GM12878 (cell line): ENCODE data around the gene LRRC61. TPM values are rescaled to one million over a fixed set of nuclear protein-coding genes. Genes with fewer than 3 reads are reported as not detected.

Source experiments
- ATAC-seq: fragments of 200-7000 bp; cut with Tn5 transposase; 3 replicates; pipeline ENCODE4 v1.9.1; 2020; ENCODE audit warnings: mild to moderate bottlenecking, moderate library complexity
- BruUV-seq: library from RNA; stranded (reverse); fragments of 400-500 nt; replicated peaks from 2 replicates; lab custom pipeline; 2021; lab: Mats Ljungman, UMichigan
- CTCF ChIA-PET: fragments of 300-600 bp; sonication (Branson Sonifier 250); formaldehyde crosslinking; extraction: SDS; loops from one replicate; lab custom pipeline; 2021; ENCODE audit warnings: inconsistent platforms; lab: Yijun Ruan, JAX
- POLR2A ChIA-PET: fragments of 350-600 bp; formaldehyde crosslinking; extraction: SDS; loops from one replicate; lab custom pipeline; 2021; ENCODE audit warnings: inconsistent platforms; lab: Charles Lee
- RAD21 ChIA-PET: fragments of 300-600 bp; sonication (Branson Sonifier 250); formaldehyde crosslinking; loops from one replicate; lab custom pipeline; 2023; ENCODE audit warnings: antibody characterized with exemption; ENCODE audit not compliant: unreplicated experiment; lab: Charles Lee
- SMC1A ChIA-PET: fragments of 300-600 bp; sonication (Branson Sonifier 250); formaldehyde crosslinking; loops from one replicate; lab custom pipeline; 2023; ENCODE audit not compliant: unreplicated experiment, uncharacterized antibody; lab: Charles Lee
- DNase-seq: peaks from one replicate; pipeline ENCODE4 v3.0.0-alpha.2; 2011; ENCODE audit warnings: low read depth, low spot score
- FAIRE-seq: peaks from 3 replicates; lab custom pipeline; 2011; peaks lifted over from hg19 to GRCh38; lab: Jason Lieb, UNC
- H2AFZ ChIP-seq: 2 replicates; pipeline ENCODE4 v1.6.0; 2011; ENCODE audit warnings: low read depth, low read length, control low read depth; ENCODE audit not compliant: control insufficient read depth
- H3K27ac ChIP-seq: 2 replicates; pipeline ENCODE4 v1.5.1; 2011; ENCODE audit warnings: control low read depth; ENCODE audit not compliant: control insufficient read depth, insufficient read depth
- H3K27me3 ChIP-seq, 2 experiments: replicated peaks in 1 of 2; 2 replicates each; pipeline versions ENCODE4 v1.6.0 to v1.6.1; 2011; ENCODE audit warnings: low read length in 1 of 2; ENCODE audit not compliant: control insufficient read depth in 2 of 2, insufficient read depth in 2 of 2
- H3K36me3 ChIP-seq, 2 experiments: 2 replicates each; pipeline ENCODE4 v1.5.1; 2011; ENCODE audit warnings: low read length in 1 of 2; ENCODE audit not compliant: control insufficient read depth in 2 of 2, insufficient read depth in 2 of 2
- H3K4me1 ChIP-seq: 2 replicates; pipeline ENCODE4 v1.6.1; 2011; ENCODE audit warnings: mild to moderate bottlenecking, low read length, moderate library complexity, mixed read lengths; ENCODE audit not compliant: control insufficient read depth, insufficient read depth
- H3K4me2 ChIP-seq: 2 replicates; pipeline ENCODE4 v1.6.0; 2011; ENCODE audit warnings: control low read depth; ENCODE audit not compliant: control insufficient read depth, insufficient read depth
- H3K4me3 ChIP-seq: fragments of 200-600 bp; sonication (generic); 2 replicates; pipeline ENCODE4 v1.5.1; 2016
- H3K79me2 ChIP-seq: 2 replicates; pipeline ENCODE4 v1.6.0; 2011; ENCODE audit warnings: low read length; ENCODE audit not compliant: control insufficient read depth, insufficient read depth
- H3K9ac ChIP-seq: 2 replicates; pipeline ENCODE4 v1.8.0; 2011; ENCODE audit warnings: low read length, control low read depth, mixed read lengths; ENCODE audit not compliant: control insufficient read depth, insufficient read depth
- H3K9me3 ChIP-seq: replicated peaks from 3 replicates; pipeline ENCODE4 v1.5.1; 2011; ENCODE audit warnings: mild to moderate bottlenecking, low read length; ENCODE audit not compliant: control insufficient read depth, insufficient read depth
- H4K20me1 ChIP-seq: 2 replicates; pipeline ENCODE4 v1.6.0; 2011; ENCODE audit not compliant: control insufficient read depth, insufficient read depth
- BCL11A ChIP-seq: IDR thresholded peaks from 2 replicates; pipeline ENCODE4 v1.6.1; 2011; ENCODE audit warnings: low read depth, low read length
- CBX5 ChIP-seq: sonication (generic); IDR thresholded peaks from 2 replicates; pipeline ENCODE4 v1.6.1; 2016; ENCODE audit warnings: low read depth, moderate library complexity, mild to moderate bottlenecking, inconsistent platforms
- CEBPB ChIP-seq, 2 experiments: fragments of 150-350 bp in 1 of 2; IDR thresholded peaks; 2 replicates each; pipeline ENCODE4 v1.6.1; 2012 to 2014; ENCODE audit warnings: low read depth in 2 of 2, low read length in 2 of 2, borderline replicate concordance in 1 of 2, inconsistent platforms in 1 of 2
- CREM ChIP-seq: IDR thresholded peaks from 2 replicates; pipeline ENCODE4 v1.6.1; 2014; ENCODE audit warnings: antibody characterized with exemption, low read depth
- GATAD2B ChIP-seq: fragments of 450-650 bp; conservative IDR thresholded peaks from 2 replicates; pipeline ENCODE4 v1.6.1; 2017; ENCODE audit warnings: low read depth, mild to moderate bottlenecking, moderate library complexity
- MTA3 ChIP-seq: IDR thresholded peaks from 2 replicates; pipeline ENCODE4 v1.6.1; 2012; ENCODE audit warnings: low read length, inconsistent platforms, borderline replicate concordance
- NFXL1 ChIP-seq: fragments of 450-650 bp; IDR thresholded peaks from 2 replicates; pipeline ENCODE4 v1.6.1; 2017; ENCODE audit warnings: antibody characterized with exemption, mild to moderate bottlenecking, borderline replicate concordance
- NR2C2 ChIP-seq: IDR thresholded peaks from 2 replicates; pipeline ENCODE4 v1.6.1; 2011; ENCODE audit warnings: borderline replicate concordance, low read depth; ENCODE audit not compliant: control insufficient read depth, insufficient read length
- NR2F1 ChIP-seq: fragments of 450-650 bp; conservative IDR thresholded peaks from 2 replicates; pipeline ENCODE4 v1.6.1; 2017; ENCODE audit warnings: mild to moderate bottlenecking
- RAD21 ChIP-seq: IDR thresholded peaks from 2 replicates; pipeline ENCODE4 v1.6.1; 2011; ENCODE audit warnings: mild to moderate bottlenecking, low read depth, low read length, moderate library complexity; ENCODE audit not compliant: insufficient read depth
- RUNX3 ChIP-seq: IDR thresholded peaks from 2 replicates; pipeline ENCODE4 v1.6.1; 2012; ENCODE audit warnings: low read length, inconsistent platforms
- SIN3A ChIP-seq: IDR thresholded peaks from 2 replicates; pipeline ENCODE4 v1.6.1; 2012; ENCODE audit warnings: low read depth, low read length, improper control_type of control experiment
- SREBF1 ChIP-seq: IDR thresholded peaks from 2 replicates; pipeline ENCODE4 v1.6.1; 2012; ENCODE audit warnings: mild to moderate bottlenecking, low read length
- WGBS: methylation state at CpG from one replicate; pipeline ENCODE4 v1.1.6; 2016; ENCODE audit warnings: low lambda C conversion rate; ENCODE audit not compliant: insufficient replicate concordance, insufficient coverage; ENCODE audit errors: missing lambda C conversion rate; 5-methylcytosine and 5-hydroxymethylcytosine counted together
- in situ Hi-C: fragments of 300-500 bp; cut with MboI; formaldehyde crosslinking; loops from 9 replicates; pipeline ENCODE4 v1.14.3; 2018; ENCODE audit warnings: mixed read lengths
- intact Hi-C: fragments of 100-400 bp; cut with micrococcal nuclease; formaldehyde crosslinking; loops from one replicate; pipeline ENCODE4 v1.14.2; 2022; ENCODE audit not compliant: unreplicated experiment
- polyA plus RNA-seq, 11 experiments: library from polyadenylated mRNA; depleted of rRNA in 4 of 11; unstranded in 6 of 11; stranded (reverse) in 5 of 11; fragments of >200 nt; fragmentation: Nextera tagmentation in 4 of 11; fragmentation: Illumina TruSeq in 1 of 11; extraction: Ambion mirVana in 4 of 11; extraction: Trizol in 1 of 11; gene quantifications; 1 replicate in 1 of 11; 2 replicates in 10 of 11; pipeline versions ENCODE4 v1.2.1 to v1.2.3, GENCODE V29; 2011 to 2016; ENCODE audit warnings: inconsistent platforms in 2 of 11, missing spikeins in 2 of 11, low read depth in 1 of 11
- total RNA-seq, 4 experiments: library from RNA; depleted of rRNA in 3 of 4; stranded (reverse); fragments of >200 nt in 3 of 4; fragmentation: Illumina TruSeq in 1 of 4; extraction: Trizol in 1 of 4; gene quantifications; 2 replicates each; pipeline versions ENCODE4 v1.2.1 to v1.2.3, GENCODE V29; 2013 to 2021
- TF ChIP-seq, protein P1 (sequence below): IDR thresholded peaks from 2 replicates; pipeline ENCODE4 v1.6.1; 2012; ENCODE audit warnings: improper control_type of control experiment, low read depth, low read length; ENCODE audit not compliant: insufficient replicate concordance
- TF ChIP-seq, protein P2 (sequence below): IDR thresholded peaks from 2 replicates; pipeline ENCODE4 v1.6.1; 2011; ENCODE audit warnings: low read depth, mild to moderate bottlenecking, low read length, moderate library complexity, borderline replicate concordance; ENCODE audit errors: extremely low read depth

Gene LRRC61
- total and polyA plus RNA-seq, 10 of the 15 experiments (the other 5 are each of a cell fraction or from before 2014, with no cell fraction given): 1.4 to 54.2 (median 21.8) TPM

DNA sequence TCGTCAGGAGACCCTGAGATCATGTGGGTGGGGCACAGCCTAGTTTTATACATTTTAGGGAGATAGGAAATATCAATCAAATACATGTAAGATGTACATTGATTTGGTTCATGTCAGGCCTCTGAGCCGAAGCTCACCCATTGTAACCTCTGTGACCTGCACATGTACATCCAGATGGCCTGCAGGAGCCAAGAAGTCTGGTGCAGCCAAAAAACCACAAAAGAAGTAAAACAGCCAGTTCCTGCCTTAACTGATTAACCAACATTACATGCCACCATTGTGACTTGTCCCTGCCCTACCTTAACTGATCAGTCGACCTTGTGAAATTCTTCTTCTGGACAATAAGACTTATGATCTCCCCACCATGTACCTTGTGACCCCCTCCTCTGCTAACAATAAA is 16.0 kb upstream of the LRRC61 start:
- H4K20me1 ChIP-seq: no peaks in the 10 kb centered on the region
- no peak overlapping the region for H3K4me3 ChIP-seq
- no peaks in the 10 kb centered on the region for H3K79me2 ChIP-seq
- no peak for ATAC-seq
- H2AFZ ChIP-seq: no peak overlapping the region
- TF ChIP-seq NFXL1 (no peak), NR2C2 (no peak), RUNX3 (0 out of 2 replicates have a peak, but pooled peaks have one; percentile 10), CBX5 (no peak)
- TF ChIP-seq, all 136 proteins: peak for 1
- BruUV-seq: no TSS peak
- ChIA-PET POLR2A (no interaction called here), RAD21 (no interaction called here), CTCF (no interaction called here), SMC1A (no interaction called here)
- Histone ChIP-seq H3K27me3 (no peaks in the 10 kb centered on the region), H3K4me1 (no peaks in the 10 kb centered on the region), H3K4me2 (no peak overlapping the region), H3K9ac (no peak overlapping the region), H3K9me3 (no peaks in the 10 kb centered on the region), H3K27ac (no peak overlapping the region), H3K36me3 (no peaks in the 10 kb centered on the region)
- in situ Hi-C loops: no loop called here
- intact Hi-C loops: no loop called here
- FAIRE-seq: no peak
- DNase-seq: no peak
- 41% methylated on average over 3 of the region's 3 CpGs for WGBS

DNA sequence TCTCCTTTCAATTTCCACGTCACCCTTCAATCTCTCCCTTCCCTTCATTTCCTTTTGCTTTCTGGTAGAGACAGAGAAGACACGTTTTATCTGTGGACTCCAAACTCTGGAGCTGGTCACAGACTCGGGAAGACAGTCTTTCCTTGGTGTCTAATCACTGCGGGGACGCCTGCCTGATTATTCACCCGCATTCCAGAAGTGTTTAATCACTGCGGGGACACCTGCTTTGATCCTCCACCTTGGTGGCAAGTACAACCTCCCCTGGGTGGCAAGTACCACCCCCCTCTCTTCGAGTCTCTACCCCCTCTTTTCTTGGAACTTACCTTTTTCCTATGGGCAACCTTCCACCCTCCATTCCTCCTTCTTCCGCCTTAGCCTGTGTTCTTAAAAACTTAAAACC is 15.3 kb upstream of the LRRC61 start:
- Histone ChIP-seq H3K4me3 (no peak overlapping the region), H3K36me3 (no peaks in the 10 kb centered on the region), H4K20me1 (no peaks in the 10 kb centered on the region), H3K4me1 (no peaks in the 10 kb centered on the region), H3K9me3 (no peaks in the 10 kb centered on the region), H3K4me2 (no peak overlapping the region), H3K9ac (no peak overlapping the region), H3K27me3 (no peaks in the 10 kb centered on the region), H3K27ac (no peak overlapping the region), H2AFZ (no peak overlapping the region), H3K79me2 (no peaks in the 10 kb centered on the region)
- 74% methylated on average over 9 of the region's 9 CpGs for WGBS
- ChIA-PET CTCF (no interaction called here), SMC1A (no interaction called here), RAD21 (no interaction called here), POLR2A (no interaction called here)
- BruUV-seq: no TSS peak
- in situ Hi-C loops (no loop called here), intact Hi-C loops (no loop called here)
- ATAC-seq (no peak), FAIRE-seq (no peak), DNase-seq (no peak)
- TF ChIP-seq NR2F1 (no peak), MTA3 (no peak), CREM (no peak), GATAD2B (no peak), BCL11A (no peak), RAD21 (no peak), CEBPB (IDR thresholded peaks at IDR 0.05; ENCODE audit: borderline replicate concordance in 1 of 2, low read depth in 2 of 2, low read length in 2 of 2) (no peak), SREBF1 (no peak), SIN3A (no peak)
- TF ChIP-seq, protein P1, sequence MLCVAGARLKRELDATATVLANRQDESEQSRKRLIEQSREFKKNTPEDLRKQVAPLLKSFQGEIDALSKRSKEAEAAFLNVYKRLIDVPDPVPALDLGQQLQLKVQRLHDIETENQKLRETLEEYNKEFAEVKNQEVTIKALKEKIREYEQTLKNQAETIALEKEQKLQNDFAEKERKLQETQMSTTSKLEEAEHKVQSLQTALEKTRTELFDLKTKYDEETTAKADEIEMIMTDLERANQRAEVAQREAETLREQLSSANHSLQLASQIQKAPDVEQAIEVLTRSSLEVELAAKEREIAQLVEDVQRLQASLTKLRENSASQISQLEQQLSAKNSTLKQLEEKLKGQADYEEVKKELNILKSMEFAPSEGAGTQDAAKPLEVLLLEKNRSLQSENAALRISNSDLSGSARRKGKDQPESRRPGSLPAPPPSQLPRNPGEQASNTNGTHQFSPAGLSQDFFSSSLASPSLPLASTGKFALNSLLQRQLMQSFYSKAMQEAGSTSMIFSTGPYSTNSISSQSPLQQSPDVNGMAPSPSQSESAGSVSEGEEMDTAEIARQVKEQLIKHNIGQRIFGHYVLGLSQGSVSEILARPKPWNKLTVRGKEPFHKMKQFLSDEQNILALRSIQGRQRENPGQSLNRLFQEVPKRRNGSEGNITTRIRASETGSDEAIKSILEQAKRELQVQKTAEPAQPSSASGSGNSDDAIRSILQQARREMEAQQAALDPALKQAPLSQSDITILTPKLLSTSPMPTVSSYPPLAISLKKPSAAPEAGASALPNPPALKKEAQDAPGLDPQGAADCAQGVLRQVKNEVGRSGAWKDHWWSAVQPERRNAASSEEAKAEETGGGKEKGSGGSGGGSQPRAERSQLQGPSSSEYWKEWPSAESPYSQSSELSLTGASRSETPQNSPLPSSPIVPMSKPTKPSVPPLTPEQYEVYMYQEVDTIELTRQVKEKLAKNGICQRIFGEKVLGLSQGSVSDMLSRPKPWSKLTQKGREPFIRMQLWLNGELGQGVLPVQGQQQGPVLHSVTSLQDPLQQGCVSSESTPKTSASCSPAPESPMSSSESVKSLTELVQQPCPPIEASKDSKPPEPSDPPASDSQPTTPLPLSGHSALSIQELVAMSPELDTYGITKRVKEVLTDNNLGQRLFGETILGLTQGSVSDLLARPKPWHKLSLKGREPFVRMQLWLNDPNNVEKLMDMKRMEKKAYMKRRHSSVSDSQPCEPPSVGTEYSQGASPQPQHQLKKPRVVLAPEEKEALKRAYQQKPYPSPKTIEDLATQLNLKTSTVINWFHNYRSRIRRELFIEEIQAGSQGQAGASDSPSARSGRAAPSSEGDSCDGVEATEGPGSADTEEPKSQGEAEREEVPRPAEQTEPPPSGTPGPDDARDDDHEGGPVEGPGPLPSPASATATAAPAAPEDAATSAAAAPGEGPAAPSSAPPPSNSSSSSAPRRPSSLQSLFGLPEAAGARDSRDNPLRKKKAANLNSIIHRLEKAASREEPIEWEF: no peak
- TF ChIP-seq, protein P2, sequence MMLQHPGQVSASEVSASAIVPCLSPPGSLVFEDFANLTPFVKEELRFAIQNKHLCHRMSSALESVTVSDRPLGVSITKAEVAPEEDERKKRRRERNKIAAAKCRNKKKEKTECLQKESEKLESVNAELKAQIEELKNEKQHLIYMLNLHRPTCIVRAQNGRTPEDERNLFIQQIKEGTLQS: no peak
